GM12878 (cell line): ENCODE measurements around the gene SIT1.

ENCODE experiments used
- EP300 ChIP-seq, 2 experiments: fragments of 150-350 bp in 1 of 2; IDR thresholded peaks; 2 replicates each; pipeline ENCODE4 v1.6.1; 2011 to 2012; ENCODE audit warnings: low read depth in 2 of 2, low read length in 2 of 2, borderline replicate concordance in 1 of 2, improper control_type of control experiment in 1 of 2, inconsistent platforms in 1 of 2; ENCODE audit not compliant: control insufficient read depth in 1 of 2
- EZH2 ChIP-seq: IDR thresholded peaks from 2 replicates; pipeline ENCODE4 v1.6.1; 2012; ENCODE audit warnings: low read depth, mild to moderate bottlenecking, control low read depth, inconsistent platforms, low read length, borderline replicate concordance; ENCODE audit not compliant: control insufficient read depth
- NR2C1 ChIP-seq: fragments of 450-650 bp; IDR thresholded peaks from 2 replicates; pipeline ENCODE4 v1.6.1; 2017; ENCODE audit warnings: antibody characterized with exemption, mild to moderate bottlenecking, moderate library complexity
- RAD21 ChIP-seq: IDR thresholded peaks from 2 replicates; pipeline ENCODE4 v1.6.1; 2011; ENCODE audit warnings: mild to moderate bottlenecking, low read depth, low read length, moderate library complexity; ENCODE audit not compliant: insufficient read depth
- RFX5 ChIP-seq: IDR thresholded peaks from 2 replicates; pipeline ENCODE4 v1.6.1; 2011; ENCODE audit warnings: low read depth, low read length, improper control_type of control experiment
- SMC3 ChIP-seq: IDR thresholded peaks from 2 replicates; pipeline ENCODE4 v1.6.1; 2011; ENCODE audit warnings: low read length, improper control_type of control experiment, borderline replicate concordance
- ZNF274 ChIP-seq: IDR thresholded peaks from one replicate; pipeline ENCODE4 v1.8.0; 2011; ENCODE audit not compliant: insufficient read length, insufficient read depth
- TF ChIP-seq, protein P1 (sequence below), 3 experiments: IDR thresholded peaks in 2 of 3; conservative IDR thresholded peaks in 1 of 3; 2 replicates each; pipeline ENCODE4 v1.5.1; 2011; ENCODE audit warnings: low read depth in 3 of 3, low read length in 3 of 3, mild to moderate bottlenecking in 3 of 3, control low read depth in 2 of 3, moderate library complexity in 2 of 3, inconsistent platforms in 1 of 3, mixed read lengths in 1 of 3; ENCODE audit not compliant: control insufficient read depth in 2 of 3, insufficient read depth in 1 of 3; ENCODE audit errors: extremely low read depth in 1 of 3
- TF ChIP-seq, protein P2 (sequence below): fragments of 450-650 bp; IDR thresholded peaks from 2 replicates; pipeline ENCODE4 v1.6.1; 2018; ENCODE audit warnings: mild to moderate bottlenecking, low read depth, moderate library complexity; ENCODE audit not compliant: partially characterized antibody
- TF ChIP-seq, protein P3 (sequence below): IDR thresholded peaks from 2 replicates; pipeline ENCODE4 v1.6.1; 2011; ENCODE audit warnings: borderline replicate concordance, low read depth, mild to moderate bottlenecking, moderate library complexity, mixed read lengths, low read length; ENCODE audit not compliant: insufficient read depth; ENCODE audit errors: extremely low read length

DNA sequence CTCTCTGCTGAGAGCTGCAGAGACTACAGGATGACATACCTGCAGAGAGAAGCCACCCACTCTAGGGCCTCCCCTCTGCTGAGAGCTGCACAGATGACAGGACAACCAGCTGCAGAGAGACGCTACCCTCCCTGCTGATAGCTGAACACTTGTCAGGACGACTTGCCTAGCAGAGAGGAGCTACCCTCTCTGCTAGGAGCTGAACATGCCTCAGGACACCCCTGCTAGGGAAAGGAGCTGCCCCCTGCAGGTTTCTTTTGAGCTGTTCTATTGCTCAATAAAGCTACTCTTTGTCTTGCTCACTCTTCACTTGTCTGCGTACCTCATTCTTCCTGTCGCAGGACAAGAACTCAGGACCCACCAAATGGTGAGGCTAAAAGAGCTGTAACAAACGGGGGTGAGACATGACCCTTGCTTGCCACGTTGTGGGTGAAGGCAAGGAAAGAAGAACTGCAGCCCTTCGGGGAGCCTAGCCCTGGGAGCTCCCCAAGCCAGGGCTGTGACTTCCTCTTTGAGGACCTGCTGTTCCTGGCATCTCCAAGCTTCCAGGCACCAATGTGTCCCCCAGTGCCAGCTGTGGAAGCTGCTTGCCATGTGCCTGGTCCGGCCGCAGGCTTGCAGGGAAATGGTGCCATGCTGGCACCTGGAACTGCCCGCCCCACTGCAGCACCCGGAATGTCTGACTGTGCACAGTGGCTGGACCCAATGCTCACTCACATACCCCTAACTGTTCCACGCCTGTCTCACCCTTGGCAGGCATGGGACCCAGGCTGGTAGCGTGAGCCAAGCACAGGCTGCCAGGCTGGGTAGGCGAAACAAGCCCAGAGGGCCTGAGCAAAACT lies 50.7 kb downstream of the SIT1 start:
- TF ChIP-seq EZH2 (no peak), RFX5 (no peak), ZNF274 (no peak), SMC3 (no peak), EP300 (IDR thresholded peaks at IDR 0.05; ENCODE audit: borderline replicate concordance in 1 of 2, control insufficient read depth in 1 of 2, low read depth in 2 of 2, low read length in 2 of 2) (no peak), RAD21 (0 out of 2 replicates have a peak, but pooled peaks have one; percentile 13), NR2C1 (no peak)
- TF ChIP-seq, protein P1, sequence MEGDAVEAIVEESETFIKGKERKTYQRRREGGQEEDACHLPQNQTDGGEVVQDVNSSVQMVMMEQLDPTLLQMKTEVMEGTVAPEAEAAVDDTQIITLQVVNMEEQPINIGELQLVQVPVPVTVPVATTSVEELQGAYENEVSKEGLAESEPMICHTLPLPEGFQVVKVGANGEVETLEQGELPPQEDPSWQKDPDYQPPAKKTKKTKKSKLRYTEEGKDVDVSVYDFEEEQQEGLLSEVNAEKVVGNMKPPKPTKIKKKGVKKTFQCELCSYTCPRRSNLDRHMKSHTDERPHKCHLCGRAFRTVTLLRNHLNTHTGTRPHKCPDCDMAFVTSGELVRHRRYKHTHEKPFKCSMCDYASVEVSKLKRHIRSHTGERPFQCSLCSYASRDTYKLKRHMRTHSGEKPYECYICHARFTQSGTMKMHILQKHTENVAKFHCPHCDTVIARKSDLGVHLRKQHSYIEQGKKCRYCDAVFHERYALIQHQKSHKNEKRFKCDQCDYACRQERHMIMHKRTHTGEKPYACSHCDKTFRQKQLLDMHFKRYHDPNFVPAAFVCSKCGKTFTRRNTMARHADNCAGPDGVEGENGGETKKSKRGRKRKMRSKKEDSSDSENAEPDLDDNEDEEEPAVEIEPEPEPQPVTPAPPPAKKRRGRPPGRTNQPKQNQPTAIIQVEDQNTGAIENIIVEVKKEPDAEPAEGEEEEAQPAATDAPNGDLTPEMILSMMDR (IDR thresholded peaks at IDR 0.05 in 2 of 3, conservative IDR thresholded peaks at IDR 0.05 in 1 of 3; ENCODE audit: control insufficient read depth in 2 of 3, extremely low read depth in 1 of 3, insufficient read depth in 1 of 3, low read depth in 3 of 3, low read length in 3 of 3), result peak in 2 of 3 experiments; percentile 12 to 14; a peak in 1 of 6 replicates
- TF ChIP-seq, protein P2, sequence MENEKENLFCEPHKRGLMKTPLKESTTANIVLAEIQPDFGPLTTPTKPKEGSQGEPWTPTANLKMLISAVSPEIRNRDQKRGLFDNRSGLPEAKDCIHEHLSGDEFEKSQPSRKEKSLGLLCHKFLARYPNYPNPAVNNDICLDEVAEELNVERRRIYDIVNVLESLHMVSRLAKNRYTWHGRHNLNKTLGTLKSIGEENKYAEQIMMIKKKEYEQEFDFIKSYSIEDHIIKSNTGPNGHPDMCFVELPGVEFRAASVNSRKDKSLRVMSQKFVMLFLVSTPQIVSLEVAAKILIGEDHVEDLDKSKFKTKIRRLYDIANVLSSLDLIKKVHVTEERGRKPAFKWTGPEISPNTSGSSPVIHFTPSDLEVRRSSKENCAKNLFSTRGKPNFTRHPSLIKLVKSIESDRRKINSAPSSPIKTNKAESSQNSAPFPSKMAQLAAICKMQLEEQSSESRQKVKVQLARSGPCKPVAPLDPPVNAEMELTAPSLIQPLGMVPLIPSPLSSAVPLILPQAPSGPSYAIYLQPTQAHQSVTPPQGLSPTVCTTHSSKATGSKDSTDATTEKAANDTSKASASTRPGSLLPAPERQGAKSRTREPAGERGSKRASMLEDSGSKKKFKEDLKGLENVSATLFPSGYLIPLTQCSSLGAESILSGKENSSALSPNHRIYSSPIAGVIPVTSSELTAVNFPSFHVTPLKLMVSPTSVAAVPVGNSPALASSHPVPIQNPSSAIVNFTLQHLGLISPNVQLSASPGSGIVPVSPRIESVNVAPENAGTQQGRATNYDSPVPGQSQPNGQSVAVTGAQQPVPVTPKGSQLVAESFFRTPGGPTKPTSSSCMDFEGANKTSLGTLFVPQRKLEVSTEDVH, result no peak
- TF ChIP-seq, protein P3, sequence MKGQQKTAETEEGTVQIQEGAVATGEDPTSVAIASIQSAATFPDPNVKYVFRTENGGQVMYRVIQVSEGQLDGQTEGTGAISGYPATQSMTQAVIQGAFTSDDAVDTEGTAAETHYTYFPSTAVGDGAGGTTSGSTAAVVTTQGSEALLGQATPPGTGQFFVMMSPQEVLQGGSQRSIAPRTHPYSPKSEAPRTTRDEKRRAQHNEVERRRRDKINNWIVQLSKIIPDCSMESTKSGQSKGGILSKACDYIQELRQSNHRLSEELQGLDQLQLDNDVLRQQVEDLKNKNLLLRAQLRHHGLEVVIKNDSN, result no peak
